A549 (cell line): Measurements from ENCODE around the gene OPCML.

ENCODE experiments used
- BHLHE40 ChIP-seq: IDR thresholded peaks from 2 replicates; pipeline ENCODE4 v1.6.1; 2012; ENCODE audit warnings: low read depth, low read length, inconsistent platforms
- CEBPB ChIP-seq, 2 experiments: fragments of >200 bp in 1 of 2; sonication (Bioruptor Twin) in 1 of 2; formaldehyde crosslinking in 1 of 2; IDR thresholded peaks; 2 replicates each; pipeline ENCODE4 v1.6.1; 2012 to 2016
- CTCF ChIP-seq: fragments of >200 bp; sonication (Bioruptor Twin); formaldehyde crosslinking; IDR thresholded peaks from 3 replicates; pipeline ENCODE4 v1.5.1; 2016
- ELK1 ChIP-seq: fragments of 150-350 bp; IDR thresholded peaks from 2 replicates; pipeline ENCODE4 v1.6.1; 2014; ENCODE audit warnings: low read depth, mild to moderate bottlenecking, low read length
- GATA3 ChIP-seq: IDR thresholded peaks from 2 replicates; pipeline ENCODE4 v1.6.1; 2012; ENCODE audit warnings: borderline replicate concordance
- HMGXB4 ChIP-seq: fragments of 250-450 bp; sonication (Bioruptor Pico); IDR thresholded peaks from 2 replicates; pipeline ENCODE4 v1.5.0; 2021; ENCODE audit warnings: mild to moderate bottlenecking, moderate library complexity, borderline replicate concordance
- PBX3 ChIP-seq: IDR thresholded peaks from 2 replicates; pipeline ENCODE4 v1.6.1; 2012
- POLR2A ChIP-seq: IDR thresholded peaks from 2 replicates; pipeline ENCODE4 v1.6.1; 2012; ENCODE audit warnings: mild to moderate bottlenecking, low read length
- RCOR1 ChIP-seq: fragments of 150-350 bp; IDR thresholded peaks from 2 replicates; pipeline ENCODE4 v1.6.1; 2014; ENCODE audit warnings: antibody characterized with exemption, low read length, low read depth
- REST ChIP-seq: fragments of 200-600 bp; sonication (generic); IDR thresholded peaks from 2 replicates; pipeline ENCODE4 v1.6.1; 2016; ENCODE audit warnings: antibody characterized with exemption, mild to moderate bottlenecking, moderate library complexity
- RNF2 ChIP-seq: fragments of 200-600 bp; sonication (generic); IDR thresholded peaks from 2 replicates; pipeline ENCODE4 v1.6.1; 2016; ENCODE audit warnings: low read depth, mild to moderate bottlenecking, antibody characterized with exemption, moderate library complexity, borderline replicate concordance
- SMC3 ChIP-seq: fragments of >200 bp; sonication (Bioruptor Twin); formaldehyde crosslinking; IDR thresholded peaks from 3 replicates; pipeline ENCODE4 v1.6.1; 2018; ENCODE audit warnings: inconsistent platforms

GRCh38 chr11:132636523-132636922 lies 895.8 kb downstream of the OPCML start:
- TF ChIP-seq POLR2A (no peak), SMC3 (no peak), CTCF (no peak), ELK1 (no peak), RNF2 (no peak), CEBPB (IDR thresholded peaks at IDR 0.05) (no peak), BHLHE40 (no peak), GATA3 (no peak), HMGXB4 (CRISPR knock-in tag) (no peak), REST (no peak), PBX3 (no peak), RCOR1 (no peak)
